Sigmoid colon (tissue), 4 donors: ENCODE data around the gene NUP42.

Source experiments
- CTCF ChIP-seq, 4 experiments: fragments of 450-650 bp in 3 of 4; fragments of 200-600 bp in 1 of 4; IDR thresholded peaks; one replicate each; pipeline ENCODE4 v1.5.1; 2016 to 2019; ENCODE audit warnings: antibody characterized with exemption in 4 of 4, mild to moderate bottlenecking in 3 of 4, moderate library complexity in 2 of 4
- POLR2A ChIP-seq, 2 donors: fragments of 450-650 bp; IDR thresholded peaks; one replicate each; pipeline ENCODE4 v1.6.1; 2016; ENCODE audit warnings: antibody characterized with exemption in 2 of 2, mild to moderate bottlenecking in 2 of 2, moderate library complexity in 2 of 2
- POLR2AphosphoS5 ChIP-seq, 4 donors: sonication (generic); formaldehyde crosslinking; IDR thresholded peaks; one replicate each; pipeline ENCODE4 v1.6.1; 2017; ENCODE audit warnings: antibody characterized with exemption in 4 of 4

GRCh38 chr7:23208316-23208715 is 26.5 kb downstream of the NUP42 start:
- no peak for TF ChIP-seq CTCF (IDR thresholded peaks at IDR 0.05)
- no peak for TF ChIP-seq POLR2A (IDR thresholded peaks at IDR 0.05)
- TF ChIP-seq POLR2AphosphoS5 (IDR thresholded peaks at IDR 0.05) = no peak
